LNCAP (cell line): ENCODE results near the gene NHLRC3.

ENCODE experiments used
- TF ChIP-seq, protein P1 (sequence below): fragments of 450-650 bp; IDR thresholded peaks from 2 replicates; pipeline ENCODE4 v1.5.1; 2017; ENCODE audit warnings: mild to moderate bottlenecking

Gene NHLRC3

DNA sequence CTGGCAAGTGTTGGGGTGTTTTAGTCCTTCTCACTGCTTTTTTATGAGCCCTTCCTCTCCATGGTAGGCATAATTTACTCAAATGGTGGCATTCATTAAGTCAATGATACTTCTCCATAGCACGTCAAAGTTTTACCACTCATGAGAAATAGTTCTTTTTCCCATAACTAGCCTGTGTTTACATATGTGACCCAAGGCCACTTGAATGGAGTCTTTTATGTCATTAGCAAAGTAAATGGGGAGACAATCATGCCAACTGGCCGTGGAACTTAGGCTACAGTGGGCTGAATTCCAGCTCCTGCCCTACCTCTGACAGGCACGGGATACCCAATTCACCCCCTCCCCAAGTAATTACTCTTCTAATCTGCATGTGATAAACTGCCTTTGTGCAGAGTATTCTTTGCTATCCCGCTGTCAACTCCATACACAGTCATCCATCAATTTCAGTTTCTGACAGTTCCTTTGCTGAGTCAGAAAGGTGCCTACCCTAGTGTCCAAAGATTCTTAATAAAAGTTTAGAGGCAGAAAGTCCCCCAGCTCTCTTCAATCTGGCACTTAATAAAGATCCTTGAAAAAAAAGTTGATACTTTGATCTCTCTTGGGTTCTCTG, 17.3 kb upstream of the NHLRC3 start:
- TF ChIP-seq, protein P1, sequence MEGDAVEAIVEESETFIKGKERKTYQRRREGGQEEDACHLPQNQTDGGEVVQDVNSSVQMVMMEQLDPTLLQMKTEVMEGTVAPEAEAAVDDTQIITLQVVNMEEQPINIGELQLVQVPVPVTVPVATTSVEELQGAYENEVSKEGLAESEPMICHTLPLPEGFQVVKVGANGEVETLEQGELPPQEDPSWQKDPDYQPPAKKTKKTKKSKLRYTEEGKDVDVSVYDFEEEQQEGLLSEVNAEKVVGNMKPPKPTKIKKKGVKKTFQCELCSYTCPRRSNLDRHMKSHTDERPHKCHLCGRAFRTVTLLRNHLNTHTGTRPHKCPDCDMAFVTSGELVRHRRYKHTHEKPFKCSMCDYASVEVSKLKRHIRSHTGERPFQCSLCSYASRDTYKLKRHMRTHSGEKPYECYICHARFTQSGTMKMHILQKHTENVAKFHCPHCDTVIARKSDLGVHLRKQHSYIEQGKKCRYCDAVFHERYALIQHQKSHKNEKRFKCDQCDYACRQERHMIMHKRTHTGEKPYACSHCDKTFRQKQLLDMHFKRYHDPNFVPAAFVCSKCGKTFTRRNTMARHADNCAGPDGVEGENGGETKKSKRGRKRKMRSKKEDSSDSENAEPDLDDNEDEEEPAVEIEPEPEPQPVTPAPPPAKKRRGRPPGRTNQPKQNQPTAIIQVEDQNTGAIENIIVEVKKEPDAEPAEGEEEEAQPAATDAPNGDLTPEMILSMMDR = no peak

DNA sequence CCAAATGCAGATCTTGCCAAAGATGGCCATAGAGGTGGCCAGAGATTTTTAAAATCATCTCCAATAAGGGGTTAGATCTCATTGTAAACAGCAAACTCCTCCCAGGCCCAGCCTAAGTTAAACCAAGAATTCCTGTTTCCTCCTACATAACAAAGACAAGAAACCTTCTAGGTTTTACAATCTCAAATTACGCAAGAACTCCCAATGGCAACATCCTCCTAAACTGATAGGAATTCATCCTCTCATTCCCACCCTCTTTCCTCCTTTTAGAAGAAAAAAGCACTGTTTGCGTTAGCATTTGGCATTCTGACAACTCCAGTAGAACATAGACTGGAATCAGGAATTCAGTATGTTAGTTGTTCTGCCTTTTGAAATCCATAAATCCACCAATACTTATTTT, 14.9 kb upstream of the NHLRC3 start:
- TF ChIP-seq, protein P1 = no peak

DNA sequence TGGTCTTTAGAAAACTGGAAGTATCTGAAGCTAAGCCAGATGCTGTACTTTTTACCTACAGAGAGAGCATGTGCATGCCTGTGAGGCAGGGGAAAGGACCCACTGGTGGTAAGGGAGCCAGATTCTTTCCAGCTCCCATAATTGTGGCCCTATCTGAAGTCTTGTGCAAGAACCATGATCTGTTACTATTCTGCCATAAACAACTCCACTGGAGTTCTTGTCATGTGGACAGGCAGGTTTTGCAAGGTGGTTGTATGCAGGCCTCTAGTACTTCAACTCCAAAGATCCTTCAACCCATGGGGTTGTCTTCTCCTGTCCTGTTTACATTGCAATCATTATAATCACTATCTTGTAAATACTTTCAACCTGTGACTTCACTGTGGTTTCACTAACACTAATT, 14.5 kb upstream of the NHLRC3 start:
- TF ChIP-seq, protein P1 = no peak

DNA sequence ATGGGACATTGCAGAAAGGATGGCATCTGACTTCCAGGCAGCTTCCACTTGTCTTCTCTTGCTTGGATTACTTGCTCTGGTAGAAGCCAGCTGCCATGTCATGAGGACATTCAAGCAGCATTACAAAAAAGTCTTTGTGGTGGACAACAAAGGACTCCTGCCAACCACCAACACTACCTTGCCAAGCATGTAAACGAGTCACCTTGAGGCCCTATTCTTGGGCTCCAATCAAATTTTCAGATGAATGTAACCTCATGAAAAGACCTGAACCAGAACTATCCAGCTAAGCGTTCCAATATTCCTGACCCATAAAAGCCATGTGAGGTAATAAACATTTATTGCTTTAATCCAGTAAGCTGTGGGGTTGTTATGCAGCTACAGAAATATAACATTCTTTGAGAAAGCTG, 12.8 kb upstream of the NHLRC3 start:
- TF ChIP-seq, protein P1 = no peak

DNA sequence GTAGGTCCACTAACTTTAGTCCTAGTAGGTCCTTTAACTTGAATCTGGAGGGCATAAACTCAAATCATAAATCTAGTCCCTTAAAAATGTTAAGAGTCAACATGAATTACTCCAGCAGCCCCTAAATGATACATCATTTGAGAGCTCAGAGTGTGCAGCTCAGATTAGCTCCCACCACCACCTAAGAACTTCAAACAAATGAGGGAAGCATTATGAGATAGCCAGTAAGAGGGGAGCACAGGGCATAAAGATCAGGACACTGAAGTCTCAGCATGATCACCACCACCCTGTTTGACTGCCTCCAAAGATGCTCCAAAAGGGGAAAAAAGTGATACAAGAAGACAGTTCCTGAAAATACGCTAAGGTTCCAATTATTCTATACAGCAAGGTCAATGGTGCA, 6.1 kb upstream of the NHLRC3 start:
- TF ChIP-seq, protein P1 = no peak

DNA sequence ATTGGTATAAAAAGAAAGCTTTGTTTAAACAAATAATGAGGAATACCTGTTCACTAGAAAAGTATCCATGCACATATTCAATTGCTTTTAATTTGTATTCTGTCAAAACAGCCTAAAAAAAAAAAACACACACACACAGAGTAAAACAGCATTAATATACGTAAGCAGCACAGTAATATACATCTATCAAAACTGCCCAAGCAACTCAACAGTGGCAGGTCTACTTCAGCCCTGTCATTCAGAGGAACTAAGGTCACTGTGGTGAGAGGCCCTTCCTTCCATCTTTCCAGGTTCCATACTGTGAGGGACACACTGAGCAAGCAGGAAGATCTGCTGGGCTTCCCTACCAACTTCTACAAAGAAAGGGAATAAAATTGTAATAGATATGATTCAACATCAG, 4.2 kb upstream of the NHLRC3 start:
- TF ChIP-seq, protein P1 = no peak

DNA sequence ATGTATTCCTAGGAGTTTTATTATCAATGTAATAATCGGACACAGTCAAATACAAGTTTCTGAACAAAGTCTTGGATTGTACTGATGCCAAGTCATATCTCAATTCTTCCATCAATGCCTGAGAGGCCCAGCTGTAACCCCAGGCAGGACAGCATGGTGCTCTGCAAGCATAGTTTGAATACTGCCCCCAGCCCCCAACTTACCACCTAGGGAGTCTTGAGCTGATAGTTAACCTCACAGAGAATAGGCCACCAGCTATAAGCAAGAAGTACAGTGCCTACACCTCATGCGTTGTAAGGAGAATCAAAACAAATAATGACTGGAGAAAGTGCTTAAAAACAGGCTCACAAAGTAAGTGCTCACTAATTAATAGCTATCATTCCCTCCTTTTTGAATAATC, 3.1 kb upstream of the NHLRC3 start:
- TF ChIP-seq, protein P1 = no peak

DNA sequence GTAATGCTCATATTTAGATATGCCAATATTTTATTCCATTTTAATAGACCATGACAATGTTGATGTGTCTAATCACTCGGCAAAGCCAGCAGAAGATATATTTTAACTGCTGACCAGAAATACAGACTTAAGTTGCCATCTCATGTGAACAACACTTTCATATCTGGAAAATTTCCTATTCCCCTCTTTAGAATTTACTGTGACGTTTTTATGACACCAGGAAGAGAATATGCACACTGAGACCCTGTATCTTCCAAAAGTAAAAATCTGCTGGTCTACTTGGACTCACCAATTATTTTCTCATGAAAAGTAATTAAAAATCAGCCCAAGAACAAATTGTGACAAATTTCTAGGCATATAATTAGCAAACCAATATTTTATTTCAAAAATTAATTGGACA, 2.5 kb upstream of the NHLRC3 start:
- TF ChIP-seq, protein P1 = no peak
